ENCODE data around the gene RABEP2. TPM values are rescaled to one million over a fixed set of nuclear protein-coding genes. Genes with fewer than 3 reads are reported as not detected.

Gene RABEP2
- total and polyA plus RNA-seq, 2 donors (not counting 1 experiment from before 2014, with no cell fraction given): 5.9 to 22.6 TPM

- peak overlapping the region; percentile 89 to 100 (median 96) for H3K4me3 ChIP-seq (replicated peaks in 1 of 4; ENCODE audit: control extremely low read depth in 1 of 4, insufficient read depth in 1 of 4, low read depth in 3 of 4, low read length in 4 of 4)
- no peak overlapping the region for H2AFZ ChIP-seq (ENCODE audit: low read length)
- peak overlapping the region; percentile 95 for H3K9ac ChIP-seq (ENCODE audit: insufficient read depth, low read length)
- no peaks in the 10 kb centered on the region for H3K9me3 ChIP-seq (ENCODE audit: control insufficient read depth, insufficient read depth, low read depth, low read length)
- H3K79me2 ChIP-seq (ENCODE audit: control insufficient read depth, insufficient read depth, low read length): peaks cover 32% of the 10 kb centered on the region
- no peaks in the 10 kb centered on the region for H3K27me3 ChIP-seq (ENCODE audit: control insufficient read depth, insufficient read depth, low read length)
- TF ChIP-seq EZH2 (IDR thresholded peaks at IDR 0.05; ENCODE audit: low read length, missing control alignments): no peak
- peak overlapping the region; percentile 89 for H3K4me2 ChIP-seq (ENCODE audit: extremely low read depth, insufficient read depth, low read length)
- H3K27ac ChIP-seq (ENCODE audit: insufficient read depth, low read length): peak overlapping the region; percentile 98
- H4K20me1 ChIP-seq (ENCODE audit: control insufficient read depth, extremely low read depth, insufficient read depth, low read length): no peaks in the 10 kb centered on the region
- peak; percentile 48 to 68 for DNase-seq (ENCODE audit: low read depth in 2 of 2)
- peaks cover 9% of the 10 kb centered on the region for H3K4me1 ChIP-seq (ENCODE audit: control insufficient read depth, extremely low read depth, insufficient read depth, low read length)
- H3K36me3 ChIP-seq (ENCODE audit: control insufficient read depth, insufficient read depth, low read length): peaks cover 17% of the 10 kb centered on the region
Measured at GRCh38 chr16:28863929-28864793, 60.9 kb downstream of the RABEP2 start.

GRCh38 chr16:28859326-28859725, 65.7 kb downstream of the RABEP2 start:
- Histone ChIP-seq H2AFZ (ENCODE audit: low read length) (no peak overlapping the region), H3K36me3 (ENCODE audit: control insufficient read depth, insufficient read depth, low read length) (no peaks in the 10 kb centered on the region), H3K9ac (ENCODE audit: insufficient read depth, low read length) (no peak overlapping the region), H4K20me1 (ENCODE audit: control insufficient read depth, extremely low read depth, insufficient read depth, low read length) (no peaks in the 10 kb centered on the region), H3K4me3 (replicated peaks in 1 of 4; ENCODE audit: control extremely low read depth in 1 of 4, insufficient read depth in 1 of 4, low read depth in 3 of 4, low read length in 4 of 4) (no peak overlapping the region), H3K4me2 (ENCODE audit: extremely low read depth, insufficient read depth, low read length) (no peak overlapping the region), H3K27me3 (ENCODE audit: control insufficient read depth, insufficient read depth, low read length) (no peaks in the 10 kb centered on the region), H3K9me3 (ENCODE audit: control insufficient read depth, insufficient read depth, low read depth, low read length) (no peaks in the 10 kb centered on the region), H3K4me1 (ENCODE audit: control insufficient read depth, extremely low read depth, insufficient read depth, low read length) (peaks cover 2% of the 10 kb centered on the region), H3K79me2 (ENCODE audit: control insufficient read depth, insufficient read depth, low read length) (peaks cover 10% of the 10 kb centered on the region), H3K27ac (ENCODE audit: insufficient read depth, low read length) (no peak overlapping the region)
- DNase-seq (ENCODE audit: low read depth in 2 of 2): peak in 1 of 2 donors; percentile 19
- TF ChIP-seq, protein P1, sequence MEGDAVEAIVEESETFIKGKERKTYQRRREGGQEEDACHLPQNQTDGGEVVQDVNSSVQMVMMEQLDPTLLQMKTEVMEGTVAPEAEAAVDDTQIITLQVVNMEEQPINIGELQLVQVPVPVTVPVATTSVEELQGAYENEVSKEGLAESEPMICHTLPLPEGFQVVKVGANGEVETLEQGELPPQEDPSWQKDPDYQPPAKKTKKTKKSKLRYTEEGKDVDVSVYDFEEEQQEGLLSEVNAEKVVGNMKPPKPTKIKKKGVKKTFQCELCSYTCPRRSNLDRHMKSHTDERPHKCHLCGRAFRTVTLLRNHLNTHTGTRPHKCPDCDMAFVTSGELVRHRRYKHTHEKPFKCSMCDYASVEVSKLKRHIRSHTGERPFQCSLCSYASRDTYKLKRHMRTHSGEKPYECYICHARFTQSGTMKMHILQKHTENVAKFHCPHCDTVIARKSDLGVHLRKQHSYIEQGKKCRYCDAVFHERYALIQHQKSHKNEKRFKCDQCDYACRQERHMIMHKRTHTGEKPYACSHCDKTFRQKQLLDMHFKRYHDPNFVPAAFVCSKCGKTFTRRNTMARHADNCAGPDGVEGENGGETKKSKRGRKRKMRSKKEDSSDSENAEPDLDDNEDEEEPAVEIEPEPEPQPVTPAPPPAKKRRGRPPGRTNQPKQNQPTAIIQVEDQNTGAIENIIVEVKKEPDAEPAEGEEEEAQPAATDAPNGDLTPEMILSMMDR (conservative IDR thresholded peaks at IDR 0.05 in 1 of 2, IDR thresholded peaks at IDR 0.05 in 1 of 2; ENCODE audit: low read depth in 1 of 2, low read length in 2 of 2): no peak
- TF ChIP-seq EZH2 (IDR thresholded peaks at IDR 0.05; ENCODE audit: low read length, missing control alignments): no peak

- Histone ChIP-seq H4K20me1 (ENCODE audit: control insufficient read depth, extremely low read depth, insufficient read depth, low read length) (no peaks in the 10 kb centered on the region), H3K4me3 (replicated peaks in 1 of 4; ENCODE audit: control extremely low read depth in 1 of 4, insufficient read depth in 1 of 4, low read depth in 3 of 4, low read length in 4 of 4) (no peak overlapping the region), H3K9ac (ENCODE audit: insufficient read depth, low read length) (no peak overlapping the region), H3K9me3 (ENCODE audit: control insufficient read depth, insufficient read depth, low read depth, low read length) (no peaks in the 10 kb centered on the region), H3K79me2 (ENCODE audit: control insufficient read depth, insufficient read depth, low read length) (peaks cover 2% of the 10 kb centered on the region), H3K4me1 (ENCODE audit: control insufficient read depth, extremely low read depth, insufficient read depth, low read length) (peaks cover 2% of the 10 kb centered on the region), H3K36me3 (ENCODE audit: control insufficient read depth, insufficient read depth, low read length) (no peaks in the 10 kb centered on the region), H3K27me3 (ENCODE audit: control insufficient read depth, insufficient read depth, low read length) (no peaks in the 10 kb centered on the region), H2AFZ (ENCODE audit: low read length) (no peak overlapping the region), H3K27ac (ENCODE audit: insufficient read depth, low read length) (no peak overlapping the region), H3K4me2 (ENCODE audit: extremely low read depth, insufficient read depth, low read length) (no peak overlapping the region)
- peak in 1 of 2 donors; percentile 64 for DNase-seq (ENCODE audit: low read depth in 2 of 2)
- TF ChIP-seq EZH2 (IDR thresholded peaks at IDR 0.05; ENCODE audit: low read length, missing control alignments): no peak
- TF ChIP-seq, protein P1 (conservative IDR thresholded peaks at IDR 0.05 in 1 of 2, IDR thresholded peaks at IDR 0.05 in 1 of 2; ENCODE audit: low read depth in 1 of 2, low read length in 2 of 2): no peak
Measured at GRCh38 chr16:28858421-28858820, 66.6 kb downstream of the RABEP2 start.

Other genes starting within 250 kb of the RABEP2 start
- gene EIF3C, start 213.8 kb downstream of the RABEP2 start, total RNA-seq: 155 and 183 TPM in 2 replicates
- gene EIF3C, start 213.8 kb downstream of the RABEP2 start, polyA plus RNA-seq: 259 and 267 TPM in 2 replicates
- gene NPIPB9, start 173.5 kb downstream of the RABEP2 start, total RNA-seq: 1.7 and 1.8 TPM in 2 replicates
- gene NPIPB9, start 173.5 kb downstream of the RABEP2 start, polyA plus RNA-seq: 0.05 and 0.12 TPM in 2 replicates
- gene ATXN2L, start 102.2 kb downstream of the RABEP2 start, total RNA-seq: 33.6 and 52.8 TPM in 2 replicates
- gene ATXN2L, start 102.2 kb downstream of the RABEP2 start, polyA plus RNA-seq: 16.4 and 21.5 TPM in 2 replicates
- 115 and 117 TPM in 2 replicates for gene TUFM, start 78.9 kb downstream of the RABEP2 start, total RNA-seq
- 68.6 and 105 TPM in 2 replicates for gene TUFM, start 78.9 kb downstream of the RABEP2 start, polyA plus RNA-seq
- 9.0 and 14.2 TPM in 2 replicates for gene SH2B1, start 61.4 kb downstream of the RABEP2 start, total RNA-seq
- 10.7 and 11.8 TPM in 2 replicates for gene SH2B1, start 61.4 kb downstream of the RABEP2 start, polyA plus RNA-seq
- 0.26 and 0.33 TPM in 2 replicates for gene ATP2A1, start 46.8 kb downstream of the RABEP2 start, total RNA-seq
- 0.15 and 0.22 TPM in 2 replicates for gene ATP2A1, start 46.8 kb downstream of the RABEP2 start, polyA plus RNA-seq
- gene CD19, start 6.7 kb upstream of the RABEP2 start, total RNA-seq: under 0.01 and 0.26 TPM in 2 replicates
- 0.05 TPM in 1 of 2 replicates, not detected in the other for gene CD19, start 6.7 kb upstream of the RABEP2 start, polyA plus RNA-seq
- gene NFATC2IP, start 25.7 kb upstream of the RABEP2 start, total RNA-seq: 15.4 and 16.0 TPM in 2 replicates
- gene NFATC2IP, start 25.7 kb upstream of the RABEP2 start, polyA plus RNA-seq: 25.6 and 34.2 TPM in 2 replicates
- 19.5 and 27.2 TPM in 2 replicates for gene SPNS1, start 49.5 kb upstream of the RABEP2 start, total RNA-seq
- gene SPNS1, start 49.5 kb upstream of the RABEP2 start, polyA plus RNA-seq: 24.4 and 27.1 TPM in 2 replicates
- gene LAT, start 59.8 kb upstream of the RABEP2 start, total RNA-seq: 0.26 and 0.50 TPM in 2 replicates
- 1.4 TPM in 2 replicates for gene LAT, start 59.8 kb upstream of the RABEP2 start, polyA plus RNA-seq